Measurements from ENCODE around the gene TBR1. TPM values are rescaled to one million over a fixed set of nuclear protein-coding genes. Genes with fewer than 3 reads are reported as not detected.

The TBR1 gene
- total and polyA plus RNA-seq, 2 experiments from 2014 or later = not detected

DNA sequence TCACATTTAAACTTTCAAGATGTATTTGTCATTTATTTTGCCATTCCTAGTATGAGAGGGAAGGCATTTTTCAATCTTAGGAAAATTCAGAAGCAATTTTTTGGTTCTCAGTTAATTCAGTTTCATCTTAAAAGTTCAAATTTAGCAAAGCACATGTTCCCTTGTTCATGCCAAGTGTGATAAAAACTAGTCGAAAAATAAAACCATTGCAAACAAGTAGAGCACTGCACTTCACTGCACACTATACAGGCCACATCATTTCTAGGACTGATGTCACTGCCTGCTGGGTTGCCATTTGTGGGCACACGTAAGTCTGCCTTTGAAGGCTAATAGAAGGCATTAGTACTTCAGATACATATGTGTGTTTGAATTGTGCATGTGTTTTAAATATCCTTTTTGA is 14.3 kb downstream of the TBR1 start (continued):
- TF ChIP-seq, protein P1, sequence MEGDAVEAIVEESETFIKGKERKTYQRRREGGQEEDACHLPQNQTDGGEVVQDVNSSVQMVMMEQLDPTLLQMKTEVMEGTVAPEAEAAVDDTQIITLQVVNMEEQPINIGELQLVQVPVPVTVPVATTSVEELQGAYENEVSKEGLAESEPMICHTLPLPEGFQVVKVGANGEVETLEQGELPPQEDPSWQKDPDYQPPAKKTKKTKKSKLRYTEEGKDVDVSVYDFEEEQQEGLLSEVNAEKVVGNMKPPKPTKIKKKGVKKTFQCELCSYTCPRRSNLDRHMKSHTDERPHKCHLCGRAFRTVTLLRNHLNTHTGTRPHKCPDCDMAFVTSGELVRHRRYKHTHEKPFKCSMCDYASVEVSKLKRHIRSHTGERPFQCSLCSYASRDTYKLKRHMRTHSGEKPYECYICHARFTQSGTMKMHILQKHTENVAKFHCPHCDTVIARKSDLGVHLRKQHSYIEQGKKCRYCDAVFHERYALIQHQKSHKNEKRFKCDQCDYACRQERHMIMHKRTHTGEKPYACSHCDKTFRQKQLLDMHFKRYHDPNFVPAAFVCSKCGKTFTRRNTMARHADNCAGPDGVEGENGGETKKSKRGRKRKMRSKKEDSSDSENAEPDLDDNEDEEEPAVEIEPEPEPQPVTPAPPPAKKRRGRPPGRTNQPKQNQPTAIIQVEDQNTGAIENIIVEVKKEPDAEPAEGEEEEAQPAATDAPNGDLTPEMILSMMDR (conservative IDR thresholded peaks at IDR 0.05; ENCODE audit: low read depth in 2 of 2) = no peak
- TF ChIP-seq NANOG (IDR thresholded peaks at IDR 0.05; ENCODE audit: borderline replicate concordance) (no peak), JUNB (IDR thresholded peaks at IDR 0.05; ENCODE audit: unreplicated experiment) (no peak)

DNA sequence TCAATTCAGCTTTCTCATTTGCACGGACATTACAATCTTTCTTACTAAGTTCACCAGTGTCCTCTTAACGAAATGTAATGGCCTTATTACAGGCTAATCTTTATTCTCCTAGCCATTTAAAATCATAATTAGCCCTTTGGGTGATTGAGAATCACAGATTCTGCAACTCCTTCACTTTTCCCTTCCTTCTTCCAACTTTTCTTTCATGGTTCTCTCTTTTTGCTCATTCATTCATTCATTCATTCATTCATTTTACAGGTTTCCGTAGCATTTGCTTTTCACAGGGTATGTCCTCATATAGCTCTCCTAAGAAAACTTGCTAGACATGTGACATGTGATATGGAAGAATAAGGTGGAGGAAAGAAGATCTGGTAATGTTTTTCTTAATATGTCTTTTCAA is 16.0 kb downstream of the TBR1 start:
- Mint-ChIP-seq H3K36me3 (ENCODE audit: low read depth) (no peaks in the 10 kb centered on the region), H3K4me1 (peaks cover 14% of the 10 kb centered on the region), H3K27me3 (ENCODE audit: insufficient read depth, low read depth, poor library complexity) (peaks cover 33% of the 10 kb centered on the region), H3K9me3 (no peaks in the 10 kb centered on the region), H3K4me3 (no peak overlapping the region), H3K27ac (no peak overlapping the region)
- Histone ChIP-seq H2AFZ (no peak overlapping the region), H3K79me2 (replicated peaks; ENCODE audit: insufficient read depth) (no peaks in the 10 kb centered on the region), H3K36me3 (ENCODE audit: insufficient read depth) (no peaks in the 10 kb centered on the region), H3K9me2 (ENCODE audit: insufficient read depth) (no peaks in the 10 kb centered on the region), H3K4me3 (no peak overlapping the region), H3K4me1 (ENCODE audit: insufficient read depth) (no peaks in the 10 kb centered on the region), H3K27ac (ENCODE audit: low read depth) (no peak overlapping the region), H3F3A (replicated peaks; ENCODE audit: low read depth) (peaks cover 6% of the 10 kb centered on the region; the same call in 1 of the 2 replicates), H4K20me1 (replicated peaks; ENCODE audit: insufficient read depth) (0 out of 2 replicates have a peak, but pooled peaks cover 3% of the 10 kb centered on the region), H3K4me2 (no peak overlapping the region), H3K27me3 (ENCODE audit: insufficient read depth) (peaks cover 57% of the 10 kb centered on the region)
- DNase-seq (ENCODE audit: low spot score) (no peak), ATAC-seq (no peak)
- TF ChIP-seq ZNF331 (CRISPR knock-in tag; IDR thresholded peaks at IDR 0.05; ENCODE audit: low read depth) = no peak
- TF ChIP-seq, protein P2, sequence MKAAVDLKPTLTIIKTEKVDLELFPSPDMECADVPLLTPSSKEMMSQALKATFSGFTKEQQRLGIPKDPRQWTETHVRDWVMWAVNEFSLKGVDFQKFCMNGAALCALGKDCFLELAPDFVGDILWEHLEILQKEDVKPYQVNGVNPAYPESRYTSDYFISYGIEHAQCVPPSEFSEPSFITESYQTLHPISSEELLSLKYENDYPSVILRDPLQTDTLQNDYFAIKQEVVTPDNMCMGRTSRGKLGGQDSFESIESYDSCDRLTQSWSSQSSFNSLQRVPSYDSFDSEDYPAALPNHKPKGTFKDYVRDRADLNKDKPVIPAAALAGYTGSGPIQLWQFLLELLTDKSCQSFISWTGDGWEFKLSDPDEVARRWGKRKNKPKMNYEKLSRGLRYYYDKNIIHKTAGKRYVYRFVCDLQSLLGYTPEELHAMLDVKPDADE (IDR thresholded peaks at IDR 0.05) = no peak
- no peak for TF ChIP-seq POLR2AphosphoS5 (IDR thresholded peaks at IDR 0.05; ENCODE audit: low read depth)
- no peak for TF ChIP-seq NANOG (IDR thresholded peaks at IDR 0.05; ENCODE audit: borderline replicate concordance)
- TF ChIP-seq JUNB (IDR thresholded peaks at IDR 0.05; ENCODE audit: unreplicated experiment) = no peak
- TF ChIP-seq ZNF114 (CRISPR knock-in tag; IDR thresholded peaks at IDR 0.05) = no peak
- TF ChIP-seq EZH2phosphoT487 (IDR thresholded peaks at IDR 0.05; ENCODE audit: unreplicated experiment) = no peak
- TF ChIP-seq CREB1 (CRISPR knock-in tag; IDR thresholded peaks at IDR 0.05; ENCODE audit: low read depth) = no peak
- TF ChIP-seq, protein P3, sequence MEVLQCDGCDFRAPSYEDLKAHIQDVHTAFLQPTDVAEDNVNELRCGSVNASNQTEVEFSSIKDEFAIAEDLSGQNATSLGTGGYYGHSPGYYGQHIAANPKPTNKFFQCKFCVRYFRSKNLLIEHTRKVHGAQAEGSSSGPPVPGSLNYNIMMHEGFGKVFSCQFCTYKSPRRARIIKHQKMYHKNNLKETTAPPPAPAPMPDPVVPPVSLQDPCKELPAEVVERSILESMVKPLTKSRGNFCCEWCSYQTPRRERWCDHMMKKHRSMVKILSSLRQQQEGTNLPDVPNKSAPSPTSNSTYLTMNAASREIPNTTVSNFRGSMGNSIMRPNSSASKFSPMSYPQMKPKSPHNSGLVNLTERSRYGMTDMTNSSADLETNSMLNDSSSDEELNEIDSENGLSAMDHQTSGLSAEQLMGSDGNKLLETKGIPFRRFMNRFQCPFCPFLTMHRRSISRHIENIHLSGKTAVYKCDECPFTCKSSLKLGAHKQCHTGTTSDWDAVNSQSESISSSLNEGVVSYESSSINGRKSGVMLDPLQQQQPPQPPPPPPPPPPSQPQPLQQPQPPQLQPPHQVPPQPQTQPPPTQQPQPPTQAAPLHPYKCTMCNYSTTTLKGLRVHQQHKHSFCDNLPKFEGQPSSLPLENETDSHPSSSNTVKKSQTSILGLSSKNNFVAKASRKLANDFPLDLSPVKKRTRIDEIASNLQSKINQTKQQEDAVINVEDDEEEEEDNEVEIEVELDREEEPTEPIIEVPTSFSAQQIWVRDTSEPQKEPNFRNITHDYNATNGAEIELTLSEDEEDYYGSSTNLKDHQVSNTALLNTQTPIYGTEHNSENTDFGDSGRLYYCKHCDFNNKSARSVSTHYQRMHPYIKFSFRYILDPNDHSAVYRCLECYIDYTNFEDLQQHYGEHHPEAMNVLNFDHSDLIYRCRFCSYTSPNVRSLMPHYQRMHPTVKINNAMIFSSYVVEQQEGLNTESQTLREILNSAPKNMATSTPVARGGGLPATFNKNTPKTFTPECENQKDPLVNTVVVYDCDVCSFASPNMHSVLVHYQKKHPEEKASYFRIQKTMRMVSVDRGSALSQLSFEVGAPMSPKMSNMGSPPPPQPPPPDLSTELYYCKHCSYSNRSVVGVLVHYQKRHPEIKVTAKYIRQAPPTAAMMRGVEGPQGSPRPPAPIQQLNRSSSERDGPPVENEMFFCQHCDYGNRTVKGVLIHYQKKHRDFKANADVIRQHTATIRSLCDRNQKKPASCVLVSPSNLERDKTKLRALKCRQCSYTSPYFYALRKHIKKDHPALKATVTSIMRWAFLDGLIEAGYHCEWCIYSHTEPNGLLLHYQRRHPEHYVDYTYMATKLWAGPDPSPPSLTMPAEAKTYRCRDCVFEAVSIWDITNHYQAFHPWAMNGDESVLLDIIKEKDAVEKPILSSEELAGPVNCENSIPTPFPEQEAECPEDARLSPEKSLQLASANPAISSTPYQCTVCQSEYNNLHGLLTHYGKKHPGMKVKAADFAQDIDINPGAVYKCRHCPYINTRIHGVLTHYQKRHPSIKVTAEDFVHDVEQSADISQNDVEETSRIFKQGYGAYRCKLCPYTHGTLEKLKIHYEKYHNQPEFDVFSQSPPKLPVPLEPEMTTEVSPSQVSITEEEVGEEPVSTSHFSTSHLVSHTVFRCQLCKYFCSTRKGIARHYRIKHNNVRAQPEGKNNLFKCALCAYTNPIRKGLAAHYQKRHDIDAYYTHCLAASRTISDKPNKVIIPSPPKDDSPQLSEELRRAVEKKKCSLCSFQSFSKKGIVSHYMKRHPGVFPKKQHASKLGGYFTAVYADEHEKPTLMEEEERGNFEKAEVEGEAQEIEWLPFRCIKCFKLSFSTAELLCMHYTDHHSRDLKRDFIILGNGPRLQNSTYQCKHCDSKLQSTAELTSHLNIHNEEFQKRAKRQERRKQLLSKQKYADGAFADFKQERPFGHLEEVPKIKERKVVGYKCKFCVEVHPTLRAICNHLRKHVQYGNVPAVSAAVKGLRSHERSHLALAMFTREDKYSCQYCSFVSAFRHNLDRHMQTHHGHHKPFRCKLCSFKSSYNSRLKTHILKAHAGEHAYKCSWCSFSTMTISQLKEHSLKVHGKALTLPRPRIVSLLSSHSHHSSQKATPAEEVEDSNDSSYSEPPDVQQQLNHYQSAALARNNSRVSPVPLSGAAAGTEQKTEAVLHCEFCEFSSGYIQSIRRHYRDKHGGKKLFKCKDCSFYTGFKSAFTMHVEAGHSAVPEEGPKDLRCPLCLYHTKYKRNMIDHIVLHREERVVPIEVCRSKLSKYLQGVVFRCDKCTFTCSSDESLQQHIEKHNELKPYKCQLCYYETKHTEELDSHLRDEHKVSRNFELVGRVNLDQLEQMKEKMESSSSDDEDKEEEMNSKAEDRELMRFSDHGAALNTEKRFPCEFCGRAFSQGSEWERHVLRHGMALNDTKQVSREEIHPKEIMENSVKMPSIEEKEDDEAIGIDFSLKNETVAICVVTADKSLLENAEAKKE (CRISPR knock-in tag; IDR thresholded peaks at IDR 0.05) = no peak
- TF ChIP-seq, protein P4, sequence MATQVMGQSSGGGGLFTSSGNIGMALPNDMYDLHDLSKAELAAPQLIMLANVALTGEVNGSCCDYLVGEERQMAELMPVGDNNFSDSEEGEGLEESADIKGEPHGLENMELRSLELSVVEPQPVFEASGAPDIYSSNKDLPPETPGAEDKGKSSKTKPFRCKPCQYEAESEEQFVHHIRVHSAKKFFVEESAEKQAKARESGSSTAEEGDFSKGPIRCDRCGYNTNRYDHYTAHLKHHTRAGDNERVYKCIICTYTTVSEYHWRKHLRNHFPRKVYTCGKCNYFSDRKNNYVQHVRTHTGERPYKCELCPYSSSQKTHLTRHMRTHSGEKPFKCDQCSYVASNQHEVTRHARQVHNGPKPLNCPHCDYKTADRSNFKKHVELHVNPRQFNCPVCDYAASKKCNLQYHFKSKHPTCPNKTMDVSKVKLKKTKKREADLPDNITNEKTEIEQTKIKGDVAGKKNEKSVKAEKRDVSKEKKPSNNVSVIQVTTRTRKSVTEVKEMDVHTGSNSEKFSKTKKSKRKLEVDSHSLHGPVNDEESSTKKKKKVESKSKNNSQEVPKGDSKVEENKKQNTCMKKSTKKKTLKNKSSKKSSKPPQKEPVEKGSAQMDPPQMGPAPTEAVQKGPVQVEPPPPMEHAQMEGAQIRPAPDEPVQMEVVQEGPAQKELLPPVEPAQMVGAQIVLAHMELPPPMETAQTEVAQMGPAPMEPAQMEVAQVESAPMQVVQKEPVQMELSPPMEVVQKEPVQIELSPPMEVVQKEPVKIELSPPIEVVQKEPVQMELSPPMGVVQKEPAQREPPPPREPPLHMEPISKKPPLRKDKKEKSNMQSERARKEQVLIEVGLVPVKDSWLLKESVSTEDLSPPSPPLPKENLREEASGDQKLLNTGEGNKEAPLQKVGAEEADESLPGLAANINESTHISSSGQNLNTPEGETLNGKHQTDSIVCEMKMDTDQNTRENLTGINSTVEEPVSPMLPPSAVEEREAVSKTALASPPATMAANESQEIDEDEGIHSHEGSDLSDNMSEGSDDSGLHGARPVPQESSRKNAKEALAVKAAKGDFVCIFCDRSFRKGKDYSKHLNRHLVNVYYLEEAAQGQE (IDR thresholded peaks at IDR 0.05; ENCODE audit: unreplicated experiment) = no peak
- no peak for TF ChIP-seq STAT1 (IDR thresholded peaks at IDR 0.05; ENCODE audit: unreplicated experiment)

Measured in GM23338 (cell line).